SK-N-MC (cell line): ENCODE measurements around the gene ROPN1B.

ENCODE experiments used
- EZH2 ChIP-seq: fragments of 200-600 bp; sonication (generic); IDR thresholded peaks from one replicate; pipeline ENCODE4 v1.6.1; 2017; ENCODE audit warnings: antibody characterized with exemption
- FOXP2 ChIP-seq: optimal IDR thresholded peaks from 2 replicates; pipeline ENCODE3; 2011; ENCODE audit warnings: mild to moderate bottlenecking, moderate library complexity; ENCODE audit not compliant: insufficient read depth; ENCODE audit errors: extremely low read length, control extremely low read depth
- POLR2AphosphoS5 ChIP-seq: IDR thresholded peaks from 2 replicates; pipeline ENCODE4 v1.6.1; 2012; ENCODE audit warnings: mild to moderate bottlenecking, low read depth, low read length, borderline replicate concordance

DNA sequence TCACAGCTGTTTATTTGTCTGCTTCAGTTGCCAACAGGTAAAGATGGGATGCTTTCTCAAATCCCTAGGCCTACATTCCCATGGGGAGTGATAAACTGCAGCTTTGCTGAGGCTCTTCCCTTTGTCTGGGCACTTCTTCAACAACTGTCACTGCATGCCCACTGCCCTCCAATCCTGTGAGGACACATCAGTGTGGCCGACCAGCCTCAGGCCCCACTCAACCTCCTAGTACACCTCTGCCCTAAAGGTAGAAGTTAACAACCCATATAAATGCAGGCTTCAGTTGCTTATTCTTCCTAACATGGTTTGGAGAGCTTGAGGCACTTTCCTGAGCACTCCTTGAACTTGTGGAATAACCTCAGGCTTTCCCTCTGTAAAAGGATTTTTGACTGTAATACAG, 49.6 kb downstream of the ROPN1B start:
- TF ChIP-seq EZH2 = no peak
- no peak for TF ChIP-seq POLR2AphosphoS5
- no peak for TF ChIP-seq FOXP2
